ENCODE measurements around the gene CDC42BPA. TPM values are rescaled to one million over a fixed set of nuclear protein-coding genes. Genes with fewer than 3 reads are reported as not detected.

The CDC42BPA gene
- 1 to 10 TPM; 1.8 to 2.1 TPM for total RNA-seq

- Mint-ChIP-seq H3K27ac (no peak within 1 kb of the TSS), H3K4me1 (ENCODE audit: low read depth) (peaks cover 2% of the 10 kb centered on the region), H3K4me3 (peak within 1 kb of the TSS; percentile 77), H3K27me3 (peaks cover 49% of the 10 kb centered on the region), H3K36me3 (ENCODE audit: low read depth) (no peaks in the 10 kb centered on the region), H3K9me3 (no peaks in the 10 kb centered on the region)
- TF ChIP-seq CTCF (IDR thresholded peaks at IDR 0.05): no peak
- ATAC-seq (peak; percentile 80), DNase-seq (peak; percentile 46)
- CTCF ChIA-PET: no interaction called here
- POLR2A ChIA-PET: no interaction called here
- intact Hi-C loops (cut with micrococcal nuclease): no loop called here
These were observed at the start of gene CDC42BPA for GRCh38 chr1:227318016-227318852. TSS of gene CDC42BPA (minus strand) at chr1:227318492. CDS start at chr1:227317182, 1,310 bp downstream.

- ChIA-PET CTCF (no interaction called here), POLR2A (no interaction called here)
- Mint-ChIP-seq H3K27ac (no peak overlapping the region), H3K4me1 (ENCODE audit: low read depth) (no peaks in the 10 kb centered on the region), H3K4me3 (no peak overlapping the region), H3K27me3 (peaks cover 3% of the 10 kb centered on the region), H3K9me3 (no peaks in the 10 kb centered on the region), H3K36me3 (ENCODE audit: low read depth) (no peaks in the 10 kb centered on the region)
- intact Hi-C loops (cut with micrococcal nuclease): no loop called here
- TF ChIP-seq CTCF (IDR thresholded peaks at IDR 0.05): no peak
- ATAC-seq: no peak
- DNase-seq: no peak
These were observed 49.7 kb upstream of the CDC42BPA start for GRCh38 chr1:227368009-227368408.

- no peak for ATAC-seq
- no peak for DNase-seq
- no peak for TF ChIP-seq CTCF (IDR thresholded peaks at IDR 0.05)
- peaks cover 7% of the 10 kb centered on the region for H3K27me3 Mint-ChIP-seq
- no peaks in the 10 kb centered on the region for H3K36me3 Mint-ChIP-seq (ENCODE audit: low read depth)
- intact Hi-C loops (cut with micrococcal nuclease): no loop called here
- H3K27ac Mint-ChIP-seq: no peak overlapping the region
- no peak overlapping the region for H3K4me3 Mint-ChIP-seq
- POLR2A ChIA-PET: no interaction called here
- no peaks in the 10 kb centered on the region for H3K4me1 Mint-ChIP-seq (ENCODE audit: low read depth)
- CTCF ChIA-PET: no interaction called here
- H3K9me3 Mint-ChIP-seq: no peaks in the 10 kb centered on the region
These were observed 47.5 kb upstream of the CDC42BPA start for GRCh38 chr1:227365473-227366431.

- DNase-seq: no peak
- Mint-ChIP-seq H3K36me3 (ENCODE audit: low read depth) (no peaks in the 10 kb centered on the region), H3K27me3 (peaks cover 9% of the 10 kb centered on the region), H3K4me3 (no peak overlapping the region), H3K9me3 (no peaks in the 10 kb centered on the region), H3K4me1 (ENCODE audit: low read depth) (no peaks in the 10 kb centered on the region), H3K27ac (no peak overlapping the region)
- intact Hi-C loops (cut with micrococcal nuclease): no loop called here
- CTCF ChIA-PET: no interaction called here
- TF ChIP-seq CTCF (IDR thresholded peaks at IDR 0.05): no peak
- POLR2A ChIA-PET: no interaction called here
- ATAC-seq: no peak
These were observed 46.4 kb upstream of the CDC42BPA start for GRCh38 chr1:227364657-227365056.

- POLR2A ChIA-PET: no interaction called here
- ATAC-seq (no peak), DNase-seq (no peak)
- Mint-ChIP-seq H3K9me3 (no peaks in the 10 kb centered on the region), H3K4me3 (no peak overlapping the region), H3K27me3 (peaks cover 9% of the 10 kb centered on the region), H3K27ac (no peak overlapping the region), H3K36me3 (ENCODE audit: low read depth) (no peaks in the 10 kb centered on the region), H3K4me1 (ENCODE audit: low read depth) (no peaks in the 10 kb centered on the region)
- no peak for TF ChIP-seq CTCF (IDR thresholded peaks at IDR 0.05)
- CTCF ChIA-PET: no interaction called here
- intact Hi-C loops (cut with micrococcal nuclease): no loop called here
These were observed 45.5 kb upstream of the CDC42BPA start for GRCh38 chr1:227363825-227364224.

All from activated CD8-positive, alpha-beta T cell treated with anti-CD3 and anti-CD28 coated beads for 36 hours (primary cell).